CMK (cell line): Measurements from ENCODE around the gene CWC27.

Experiments
- DNase-seq: peaks from one replicate; pipeline ENCODE4 v3.0.0-alpha.2; 2010; ENCODE audit warnings: low read depth

CWC27 gene

GRCh38 chr5:64768358-64769312, at the start of gene CWC27, which contains the start of gene SREK1IP1:
CWC27 (plus strand) TSS chr5:64768930; CDS start chr5:64769147, 217 bp downstream.
SREK1IP1 (minus strand) TSS chr5:64768691; CDS start chr5:64768517, 174 bp downstream.
- peak; percentile 52 for DNase-seq

- no peak for DNase-seq
These were observed 46.1 kb upstream of the CWC27 start for GRCh38 chr5:64722588-64722987.

GRCh38 chr5:64727150-64727549, 41.6 kb upstream of the CWC27 start:
- no peak for DNase-seq

- DNase-seq, result no peak
These were observed 26.3 kb upstream of the CWC27 start for GRCh38 chr5:64742411-64742810.

- DNase-seq, result no peak
These were observed 25.9 kb upstream of the CWC27 start for GRCh38 chr5:64742821-64743220.

- no peak for DNase-seq
These were observed 23.8 kb upstream of the CWC27 start for GRCh38 chr5:64744914-64745313.

- DNase-seq, result no peak
These were observed 22.3 kb upstream of the CWC27 start for GRCh38 chr5:64746446-64746845.

GRCh38 chr5:64749385-64749784, 19.3 kb upstream of the CWC27 start:
- no peak for DNase-seq

GRCh38 chr5:64754066-64754465, 14.7 kb upstream of the CWC27 start:
- no peak for DNase-seq

- DNase-seq, result no peak
These were observed 9.8 kb upstream of the CWC27 start for GRCh38 chr5:64758901-64759300.

GRCh38 chr5:64759960-64760660, 8.6 kb upstream of the CWC27 start:
- no peak for DNase-seq

- no peak for DNase-seq
These were observed 4.7 kb upstream of the CWC27 start for GRCh38 chr5:64763948-64764503.

- no peak for DNase-seq
These were observed 2.8 kb upstream of the CWC27 start for GRCh38 chr5:64765804-64766504.

GRCh38 chr5:64766941-64767340, 1.8 kb upstream of the CWC27 start:
- DNase-seq, result no peak

- DNase-seq, result no peak
These were observed 772 bp upstream of the CWC27 start for GRCh38 chr5:64767959-64768357.

- no peak for DNase-seq
These were observed 1.1 kb downstream of the CWC27 start for GRCh38 chr5:64769855-64770254.

- DNase-seq, result no peak
These were observed 3.0 kb downstream of the CWC27 start for GRCh38 chr5:64771736-64772135.

GRCh38 chr5:64773533-64773932, 4.8 kb downstream of the CWC27 start:
- DNase-seq, result no peak

- no peak for DNase-seq
These were observed 6.6 kb downstream of the CWC27 start for GRCh38 chr5:64775291-64775690.

- peak; percentile 32 for DNase-seq
These were observed 15.8 kb downstream of the CWC27 start for GRCh38 chr5:64784451-64785025.

GRCh38 chr5:64786372-64786771, 17.6 kb downstream of the CWC27 start:
- DNase-seq, result no peak

GRCh38 chr5:64788156-64788555, 19.4 kb downstream of the CWC27 start:
- DNase-seq, result no peak
